T1000 (cell line): ENCODE data around the gene CPEB3.
"Not testable (repeated sequence)": the region's sequence is repeated elsewhere in the genome, so short reads cannot be mapped to it uniquely, and the experiment has no call there.

Experiments used
- DNase-seq: peaks from one replicate; lab custom pipeline; 2025; ENCODE audit warnings: mixed read lengths; lab: John Stamatoyannopoulos, UW

The CPEB3 gene

GRCh38 chr10:92033070-92033469 lies 257.8 kb downstream of the CPEB3 start:
- DNase-seq, result not testable (repeated sequence)

GRCh38 chr10:92031580-92031979 lies 259.3 kb downstream of the CPEB3 start:
- no peak for DNase-seq

- no peak for DNase-seq
Measured at GRCh38 chr10:92027141-92027540, 263.7 kb downstream of the CPEB3 start.

GRCh38 chr10:92025340-92025739 lies 265.5 kb downstream of the CPEB3 start:
- not testable (repeated sequence) for DNase-seq

- no peak for DNase-seq
Measured at GRCh38 chr10:92024700-92025099, 266.2 kb downstream of the CPEB3 start.

- DNase-seq, result no peak
Measured at GRCh38 chr10:92014620-92015019, 276.3 kb downstream of the CPEB3 start.

GRCh38 chr10:92011560-92012214 lies 279.2 kb downstream of the CPEB3 start:
- DNase-seq, result no peak

GRCh38 chr10:92010047-92010735 lies 280.7 kb downstream of the CPEB3 start:
- DNase-seq, result no peak

GRCh38 chr10:92009445-92009844 lies 281.4 kb downstream of the CPEB3 start:
- DNase-seq, result no peak

GRCh38 chr10:92005978-92006377 lies 284.9 kb downstream of the CPEB3 start:
- DNase-seq, result no peak

GRCh38 chr10:92003258-92003657 lies 287.6 kb downstream of the CPEB3 start:
- no peak for DNase-seq

- no peak for DNase-seq
Measured at GRCh38 chr10:92001995-92002394, 288.9 kb downstream of the CPEB3 start.

- DNase-seq, result no peak
Measured at GRCh38 chr10:92001581-92001980, 289.3 kb downstream of the CPEB3 start.
